ENCODE data around the gene ADAMTS5.

The ADAMTS5 gene

GRCh38 chr21:26946744-26947446, 20.0 kb downstream of the ADAMTS5 start:
- no peak for DNase-seq

GRCh38 chr21:26945916-26946675, 20.8 kb downstream of the ADAMTS5 start:
- DNase-seq, result no peak

- DNase-seq, result no peak
Measured at GRCh38 chr21:26943921-26944320, 23.0 kb downstream of the ADAMTS5 start.

DNA sequence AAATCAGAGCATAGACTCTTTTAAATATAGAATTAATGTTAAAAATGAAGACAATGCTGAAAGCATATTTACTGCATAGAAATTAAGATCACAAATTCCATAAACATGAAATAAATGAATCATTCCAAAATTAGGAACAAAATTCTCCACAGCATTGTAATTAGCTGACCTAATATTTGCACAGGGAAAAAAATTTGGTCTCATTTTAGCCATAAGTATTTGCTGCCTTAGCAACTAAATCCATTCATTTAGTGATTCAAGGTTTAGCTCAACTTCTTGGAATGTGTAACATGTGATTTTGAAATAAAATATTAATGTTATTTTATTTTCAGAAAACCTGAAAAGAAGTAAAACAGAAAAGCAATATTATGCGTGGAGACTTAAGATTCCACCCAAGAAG, 25.5 kb downstream of the ADAMTS5 start:
- DNase-seq, result peak; percentile 79

GRCh38 chr21:26939601-26940111, 27.2 kb downstream of the ADAMTS5 start:
- peak; percentile 92 for DNase-seq

DNA sequence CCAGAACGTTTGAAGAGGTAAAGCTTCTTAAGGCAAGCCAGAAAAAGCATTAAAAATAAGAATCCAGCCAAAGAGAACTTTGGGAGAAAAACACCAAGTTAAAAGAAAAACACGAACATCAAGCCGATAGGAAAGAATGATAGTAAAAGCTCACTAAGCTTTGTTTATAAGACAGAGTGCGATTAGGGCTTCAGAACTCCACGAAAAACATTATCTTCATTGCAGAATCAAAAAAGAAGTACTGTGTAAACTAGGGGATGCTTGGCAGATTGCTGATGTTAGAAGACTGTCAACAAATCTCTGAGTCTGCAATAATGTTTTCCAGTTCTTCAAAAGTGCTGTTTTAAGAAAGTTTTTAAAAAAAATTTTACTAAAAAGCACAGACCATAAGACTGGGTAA, 30.2 kb downstream of the ADAMTS5 start:
- DNase-seq, result no peak

DNA sequence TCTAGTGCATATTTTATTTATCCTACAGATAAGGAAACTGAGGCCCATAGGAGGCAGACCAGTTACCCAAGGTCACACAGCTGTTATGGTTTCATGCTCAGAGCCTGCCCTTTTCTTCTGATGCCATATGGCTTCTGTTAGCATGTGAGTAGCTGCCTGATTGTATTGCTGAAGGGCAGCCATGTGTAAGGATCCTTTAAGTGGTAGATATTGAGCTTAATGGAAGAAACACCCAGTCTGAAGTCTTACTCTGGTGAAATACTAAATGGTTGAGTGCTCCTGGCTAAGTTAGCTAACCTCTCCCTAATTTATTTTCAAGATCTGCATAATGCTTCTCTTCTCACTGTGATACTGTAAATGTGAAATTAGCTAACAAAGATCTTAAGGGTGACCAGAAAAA, 30.9 kb downstream of the ADAMTS5 start:
- no peak for DNase-seq

DNA sequence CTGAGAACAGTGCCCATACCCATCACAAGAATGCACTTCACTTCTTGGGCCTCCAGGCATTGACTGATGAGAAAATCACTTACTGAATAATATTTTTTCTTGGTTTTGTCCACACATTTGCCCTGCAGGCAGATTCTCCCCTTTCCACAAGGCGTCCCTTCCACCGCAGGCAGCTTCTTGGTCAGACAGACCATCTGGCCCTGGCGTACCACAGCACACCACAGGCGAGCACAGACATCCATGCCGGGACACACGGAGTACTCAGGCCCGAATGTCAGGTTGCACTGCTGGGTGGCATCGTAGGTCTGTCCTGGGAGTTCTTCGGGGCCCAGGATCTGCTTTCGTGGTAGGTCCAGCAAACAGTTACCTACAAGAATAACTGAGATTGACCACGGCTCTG, 32.5 kb downstream of the ADAMTS5 start:
- no peak for DNase-seq

GRCh38 chr21:26933448-26933847, 33.4 kb downstream of the ADAMTS5 start:
- DNase-seq, result peak; percentile 41

DNA sequence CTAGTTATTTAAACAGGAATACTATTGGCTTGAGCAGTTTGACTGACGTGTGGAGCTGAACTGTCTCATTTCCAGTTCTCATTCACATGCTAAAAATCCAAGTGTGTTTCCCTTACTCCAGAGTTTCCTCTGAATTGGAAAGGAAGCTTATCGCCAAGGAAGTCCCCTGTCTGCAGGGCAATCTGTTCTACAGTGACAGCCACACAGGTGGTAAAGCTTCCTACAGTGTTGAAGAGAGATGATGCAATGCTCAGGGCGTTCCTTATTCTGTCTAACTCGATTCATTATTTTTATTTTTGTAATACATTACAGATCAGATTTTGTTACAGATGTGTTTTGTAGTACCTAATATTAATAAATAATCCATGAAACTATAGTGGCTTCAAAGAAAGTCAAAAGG, 41.3 kb downstream of the ADAMTS5 start:
- DNase-seq, result no peak

- no peak for DNase-seq
Measured at GRCh38 chr21:26925122-26925521, 41.8 kb downstream of the ADAMTS5 start.

DNA sequence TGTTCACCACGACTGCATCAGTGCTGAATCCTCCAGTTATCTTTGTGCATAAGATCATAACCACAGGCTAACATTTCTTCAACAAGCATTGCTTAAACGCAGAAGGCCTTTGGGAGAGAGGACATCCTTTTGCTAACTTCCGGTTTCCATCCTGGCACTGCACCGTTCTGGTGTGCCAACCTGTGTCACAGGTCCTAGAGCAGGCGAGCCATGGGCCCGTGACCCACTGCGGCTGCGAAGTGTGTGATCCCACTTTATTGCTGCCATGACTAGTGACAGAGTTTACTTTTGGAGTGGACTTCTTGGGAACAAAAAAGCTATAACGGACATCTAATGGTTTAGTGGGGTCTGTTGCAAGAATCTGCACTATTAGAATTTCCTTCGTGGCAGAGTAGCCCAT, 42.9 kb downstream of the ADAMTS5 start:
- no peak for DNase-seq

GRCh38 chr21:26920055-26920454, 46.8 kb downstream of the ADAMTS5 start:
- no peak for DNase-seq

- DNase-seq, result peak; percentile 40
Measured at GRCh38 chr21:26918323-26919079, 48.4 kb downstream of the ADAMTS5 start.

- DNase-seq, result peak; percentile 15
Measured at GRCh38 chr21:26916799-26917198, 50.1 kb downstream of the ADAMTS5 start.

GRCh38 chr21:26914557-26914956, 52.3 kb downstream of the ADAMTS5 start:
- no peak for DNase-seq

- DNase-seq, result no peak
Measured at GRCh38 chr21:26912466-26912865, 54.4 kb downstream of the ADAMTS5 start.

- DNase-seq, result peak; percentile 77
Measured at GRCh38 chr21:26909972-26910371, 56.9 kb downstream of the ADAMTS5 start.

DNA sequence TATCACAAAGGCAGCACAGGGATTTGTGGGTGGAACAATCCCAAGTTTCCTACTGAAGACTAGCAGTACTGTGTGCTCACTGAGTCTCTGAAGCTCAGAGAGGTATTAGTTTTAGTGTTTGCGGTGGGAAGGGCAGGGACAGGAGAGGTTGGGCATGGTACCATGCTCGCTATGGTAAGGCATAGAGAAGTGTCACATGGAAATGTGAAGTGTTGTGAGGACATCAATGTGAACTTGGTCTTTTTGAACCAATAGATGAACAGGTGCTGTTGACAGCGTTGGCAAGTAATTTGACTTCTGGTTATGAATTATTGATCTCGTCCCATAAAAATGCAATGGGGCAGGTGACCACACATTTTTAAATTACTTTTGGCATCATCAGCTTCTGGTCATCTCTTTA, 65.9 kb downstream of the ADAMTS5 start:
- DNase-seq, result no peak

GRCh38 chr21:26892151-26892550, 74.7 kb downstream of the ADAMTS5 start:
- DNase-seq, result peak; percentile 46

DNA sequence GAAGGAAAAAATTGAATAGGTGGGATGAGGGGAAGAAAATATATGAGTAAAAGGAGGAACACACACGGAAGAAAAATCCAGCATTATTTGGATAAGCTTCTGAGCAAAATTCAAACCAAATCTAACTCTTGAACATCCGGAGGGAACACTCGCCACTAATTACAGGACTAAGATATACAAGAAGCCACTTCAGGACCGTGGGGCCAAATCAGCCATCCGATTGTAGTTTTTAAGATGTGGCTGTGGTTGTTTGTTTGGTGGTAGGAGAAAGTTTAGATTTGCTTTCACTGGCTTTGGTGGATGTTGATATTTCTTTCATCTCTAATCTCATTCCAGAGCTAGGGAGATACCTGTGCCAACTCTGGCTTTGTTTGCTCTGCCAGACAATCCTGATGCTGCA, 78.0 kb downstream of the ADAMTS5 start:
- DNase-seq, result no peak

DNA sequence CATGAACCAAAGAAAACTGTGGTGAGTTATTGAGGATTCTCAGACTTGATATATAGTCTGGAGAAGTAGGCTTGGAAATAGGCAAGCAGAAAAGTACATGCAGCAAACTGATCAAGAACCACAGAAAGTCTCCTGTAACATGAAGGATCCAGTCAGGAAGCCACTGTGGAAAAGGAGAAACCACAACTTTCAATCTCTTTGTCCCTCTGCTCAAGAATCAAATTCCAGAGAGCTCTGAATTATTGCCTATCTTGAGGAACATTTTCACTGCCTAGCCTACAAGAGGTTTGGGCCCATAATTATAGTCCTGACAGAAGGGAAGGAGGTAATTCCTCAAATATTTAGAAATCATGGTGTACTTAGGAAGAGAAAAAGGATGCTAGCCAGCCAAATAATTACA, 78.6 kb downstream of the ADAMTS5 start:
- peak; percentile 29 for DNase-seq

DNA sequence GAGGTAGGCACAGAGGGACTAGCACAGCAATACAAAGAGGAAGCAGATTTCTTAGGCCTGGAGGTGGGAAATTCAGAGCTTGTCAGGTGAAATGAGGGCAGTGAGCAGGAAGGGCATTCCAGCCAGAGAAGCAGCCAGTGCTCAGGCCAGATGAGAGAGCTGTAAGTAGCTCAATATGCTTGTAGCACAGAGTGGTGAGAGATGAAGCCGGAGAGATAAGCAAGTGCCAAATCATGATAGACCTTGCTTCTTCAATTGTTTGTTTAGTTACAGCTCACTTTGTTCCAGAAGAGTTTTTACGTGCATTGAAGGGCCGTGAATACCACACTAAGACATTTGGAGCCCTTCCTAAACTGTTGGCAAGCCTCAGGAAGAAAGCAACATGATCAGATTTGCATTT, 79.6 kb downstream of the ADAMTS5 start:
- DNase-seq, result no peak
